Measurements from ENCODE around the gene ELK1. TPM values are rescaled to one million over a fixed set of nuclear protein-coding genes. Genes with fewer than 3 reads are reported as not detected.

The ELK1 gene
- total RNA-seq, 6 experiments from 2014 or later, result 14.8 to 23.9 (median 19.7) TPM

GRCh38 chrX:47597222-47597621, 53.1 kb downstream of the ELK1 start:
- H3K27me3 ChIP-seq, result no peaks in the 10 kb centered on the region
- no peak overlapping the region for H3K27ac ChIP-seq
- WGBS (ENCODE audit: insufficient coverage, low coverage, low lambda C conversion rate, missing lambda C conversion rate), result 81% methylated on average over 3 of the region's 3 CpGs
- intact Hi-C loops (cut with DNase I), result no loop called here
- TF ChIP-seq CTCF (IDR thresholded peaks at IDR 0.05) (no peak), POLR2A (IDR thresholded peaks at IDR 0.05) (no peak)
- no peaks in the 10 kb centered on the region for H3K36me3 ChIP-seq
- H3K4me1 ChIP-seq, result no peaks in the 10 kb centered on the region
- no peaks in the 10 kb centered on the region for H3K9me3 ChIP-seq
- ATAC-seq (no peak), DNase-seq (no peak)
- no peak overlapping the region for H3K4me3 ChIP-seq

- DNase-seq, result no peak
- Histone ChIP-seq H3K36me3 (no peaks in the 10 kb centered on the region), H3K27ac (no peak overlapping the region), H3K9me3 (no peaks in the 10 kb centered on the region), H3K4me3 (no peak overlapping the region), H3K27me3 (no peaks in the 10 kb centered on the region), H3K4me1 (no peaks in the 10 kb centered on the region)
- WGBS (ENCODE audit: insufficient coverage, low coverage, low lambda C conversion rate, missing lambda C conversion rate), result 66% methylated on average over 2 of the region's 2 CpGs
- ATAC-seq, result peak in 1 of 4 donors; percentile 52
- no peak for TF ChIP-seq CTCF (IDR thresholded peaks at IDR 0.05)
- TF ChIP-seq POLR2A (IDR thresholded peaks at IDR 0.05), result no peak
- intact Hi-C loops (cut with DNase I), result no loop called here
Observed at GRCh38 chrX:47596256-47596655, 54.1 kb downstream of the ELK1 start.

GRCh38 chrX:47595716-47596251, 54.6 kb downstream of the ELK1 start:
- H3K9me3 ChIP-seq, result no peaks in the 10 kb centered on the region
- 57% methylated on average over 1 of the region's 1 CpG for WGBS (ENCODE audit: insufficient coverage, low coverage, low lambda C conversion rate, missing lambda C conversion rate)
- no peak overlapping the region for H3K27ac ChIP-seq
- H3K4me1 ChIP-seq, result no peaks in the 10 kb centered on the region
- H3K4me3 ChIP-seq, result no peak overlapping the region
- intact Hi-C loops (cut with DNase I), result no loop called here
- H3K36me3 ChIP-seq, result no peaks in the 10 kb centered on the region
- ATAC-seq, result peak in 3 of 4 donors; percentile 19 to 70 (median 40)
- no peak for DNase-seq
- no peaks in the 10 kb centered on the region for H3K27me3 ChIP-seq
- no peak for TF ChIP-seq POLR2A (IDR thresholded peaks at IDR 0.05)
- TF ChIP-seq CTCF (IDR thresholded peaks at IDR 0.05), result no peak

- no peak overlapping the region for H3K27ac ChIP-seq
- DNase-seq (no peak), ATAC-seq (no peak)
- WGBS (ENCODE audit: insufficient coverage, low coverage, low lambda C conversion rate, missing lambda C conversion rate), result 46% methylated on average over 4 of the region's 4 CpGs
- H3K4me1 ChIP-seq, result no peaks in the 10 kb centered on the region
- TF ChIP-seq POLR2A (IDR thresholded peaks at IDR 0.05) (no peak), CTCF (IDR thresholded peaks at IDR 0.05) (no peak)
- no peaks in the 10 kb centered on the region for H3K27me3 ChIP-seq
- H3K4me3 ChIP-seq, result no peak overlapping the region
- no peaks in the 10 kb centered on the region for H3K36me3 ChIP-seq
- no peaks in the 10 kb centered on the region for H3K9me3 ChIP-seq
- intact Hi-C loops (cut with DNase I), result no loop called here
Observed at GRCh38 chrX:47593522-47593921, 56.8 kb downstream of the ELK1 start.

- Histone ChIP-seq H3K36me3 (no peaks in the 10 kb centered on the region), H3K27me3 (no peaks in the 10 kb centered on the region), H3K27ac (no peak overlapping the region), H3K9me3 (no peaks in the 10 kb centered on the region), H3K4me3 (no peak overlapping the region), H3K4me1 (no peaks in the 10 kb centered on the region)
- TF ChIP-seq POLR2A (IDR thresholded peaks at IDR 0.05) (no peak), CTCF (IDR thresholded peaks at IDR 0.05) (no peak)
- no peak for DNase-seq
- intact Hi-C loops (cut with DNase I), result no loop called here
- no peak for ATAC-seq
- 47% methylated on average over 2 of the region's 5 CpGs for WGBS (ENCODE audit: insufficient coverage, low coverage, low lambda C conversion rate, missing lambda C conversion rate)
Observed at GRCh38 chrX:47590984-47591383, 59.4 kb downstream of the ELK1 start.

Data from right lobe of liver (tissue), 6 donors.